Fibroblast of lung (primary cell): ENCODE measurements around the gene MAP3K2. TPM values are rescaled to one million over a fixed set of nuclear protein-coding genes. Genes with fewer than 3 reads are reported as not detected.
A peak's percentile ranks its signal among the peaks of the same experiment; 100 is the strongest.
"Not testable (repeated sequence)": the region's sequence is repeated elsewhere in the genome, so short reads cannot be mapped to it uniquely, and the experiment has no call there.

Source experiments
- DNase-seq, 2 donors: peaks; one replicate each; pipeline versions ENCODE4 v3.0.0 to v3.0.0-alpha.2; 2010; ENCODE audit warnings: low read depth in 2 of 2
- H2AFZ ChIP-seq: 2 replicates; pipeline ENCODE4 v1.5.1; 2012; ENCODE audit warnings: low read length, control low read depth, inconsistent platforms
- H3K27ac ChIP-seq: 2 replicates; pipeline ENCODE4 v1.5.1; 2011; ENCODE audit warnings: low read length, control low read depth; ENCODE audit not compliant: insufficient read depth
- H3K27me3 ChIP-seq: 2 replicates; pipeline ENCODE4 v1.5.1; 2011; ENCODE audit warnings: mild to moderate bottlenecking, low read length; ENCODE audit not compliant: control insufficient read depth, insufficient read depth
- H3K36me3 ChIP-seq: 2 replicates; pipeline ENCODE4 v1.5.1; 2011; ENCODE audit warnings: low read length; ENCODE audit not compliant: control insufficient read depth, insufficient read depth
- H3K4me1 ChIP-seq: 2 replicates; pipeline ENCODE4 v1.5.1; 2011; ENCODE audit warnings: low read length; ENCODE audit not compliant: control insufficient read depth, insufficient read depth; ENCODE audit errors: extremely low read depth
- H3K4me2 ChIP-seq: 2 replicates; pipeline ENCODE4 v1.5.1; 2011; ENCODE audit warnings: low read length, control low read depth; ENCODE audit not compliant: insufficient read depth; ENCODE audit errors: extremely low read depth
- H3K4me3 ChIP-seq, 4 experiments: fragments of 200-600 bp in 1 of 4; sonication (generic) in 1 of 4; replicated peaks in 1 of 4; 2 replicates each; pipeline ENCODE4 v1.5.1; 2011 to 2016; ENCODE audit warnings: low read length in 4 of 4, low read depth in 3 of 4, mild to moderate bottlenecking in 3 of 4, control low read depth in 2 of 4, inconsistent platforms in 1 of 4, mixed read lengths in 1 of 4; ENCODE audit not compliant: insufficient read depth in 1 of 4; ENCODE audit errors: control extremely low read depth in 1 of 4
- H3K79me2 ChIP-seq: 2 replicates; pipeline ENCODE4 v1.5.1; 2012; ENCODE audit warnings: mild to moderate bottlenecking, low read length, inconsistent platforms; ENCODE audit not compliant: control insufficient read depth, insufficient read depth
- H3K9ac ChIP-seq: 2 replicates; pipeline ENCODE4 v1.5.1; 2011; ENCODE audit warnings: mild to moderate bottlenecking, low read length, control low read depth; ENCODE audit not compliant: insufficient read depth
- H3K9me3 ChIP-seq: 2 replicates; pipeline ENCODE4 v1.5.1; 2012; ENCODE audit warnings: low read depth, low read length; ENCODE audit not compliant: control insufficient read depth, insufficient read depth
- H4K20me1 ChIP-seq: 2 replicates; pipeline ENCODE4 v1.5.1; 2011; ENCODE audit warnings: low read length; ENCODE audit not compliant: control insufficient read depth, insufficient read depth; ENCODE audit errors: extremely low read depth
- EZH2 ChIP-seq: IDR thresholded peaks from 2 replicates; pipeline ENCODE4 v1.5.1; 2012; ENCODE audit warnings: low read length, control low read depth, mild to moderate bottlenecking; ENCODE audit errors: missing control alignments
- polyA plus RNA-seq, 2 donors: library from polyadenylated mRNA; depleted of rRNA in 1 of 2; stranded (reverse) in 1 of 2; unstranded in 1 of 2; fragments of >200 nt; gene quantifications; 2 replicates each; pipeline ENCODE4 v1.2.1, GENCODE V29; 2011 to 2012; ENCODE audit warnings: missing spikeins in 1 of 2
- total RNA-seq: library from RNA; depleted of rRNA; stranded (reverse); fragments of >200 nt; gene quantifications from 2 replicates; pipeline ENCODE4 v1.2.1, GENCODE V29; 2014
- TF ChIP-seq, protein P1 (sequence below), 2 donors: IDR thresholded peaks in 1 of 2; conservative IDR thresholded peaks in 1 of 2; 1 replicate in 1 of 2; 2 replicates in 1 of 2; pipeline ENCODE4 v1.5.1; 2011 to 2012; ENCODE audit warnings: low read length in 2 of 2, control low read depth in 1 of 2, inconsistent platforms in 1 of 2, low read depth in 1 of 2, mild to moderate bottlenecking in 1 of 2

MAP3K2 gene
- total and polyA plus RNA-seq, 2 donors (not counting 1 experiment from before 2014, with no cell fraction given): 15.6 to 30.1 TPM

DNA sequence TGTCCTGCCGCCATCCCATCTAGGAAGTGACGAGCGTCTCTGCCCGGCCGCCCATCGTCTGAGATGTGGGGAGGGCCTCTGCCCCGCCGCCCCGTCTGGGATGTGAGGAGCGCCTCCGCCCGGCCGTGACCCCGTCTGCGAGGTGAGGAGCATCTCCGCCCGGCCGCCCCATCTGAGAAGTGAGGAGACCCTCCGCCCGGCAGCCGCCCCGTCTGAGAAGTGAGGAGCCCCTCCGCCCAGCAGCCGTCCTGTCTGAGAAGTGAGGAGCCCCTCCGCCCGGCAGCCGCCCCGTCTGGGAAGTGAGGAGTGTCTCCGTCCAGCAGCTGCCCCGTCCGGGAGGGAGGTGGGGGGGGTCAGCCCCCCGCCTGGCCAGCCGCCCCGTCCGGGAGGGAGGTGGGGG is 34.6 kb downstream of the MAP3K2 start:
- not testable (repeated sequence) for H3K9me3 ChIP-seq, H3K79me2 ChIP-seq, H2AFZ ChIP-seq, H3K27ac ChIP-seq, H3K4me2 ChIP-seq, H3K36me3 ChIP-seq, H3K9ac ChIP-seq, H3K4me1 ChIP-seq, H4K20me1 ChIP-seq, H3K4me3 ChIP-seq, H3K27me3 ChIP-seq, DNase-seq

DNA sequence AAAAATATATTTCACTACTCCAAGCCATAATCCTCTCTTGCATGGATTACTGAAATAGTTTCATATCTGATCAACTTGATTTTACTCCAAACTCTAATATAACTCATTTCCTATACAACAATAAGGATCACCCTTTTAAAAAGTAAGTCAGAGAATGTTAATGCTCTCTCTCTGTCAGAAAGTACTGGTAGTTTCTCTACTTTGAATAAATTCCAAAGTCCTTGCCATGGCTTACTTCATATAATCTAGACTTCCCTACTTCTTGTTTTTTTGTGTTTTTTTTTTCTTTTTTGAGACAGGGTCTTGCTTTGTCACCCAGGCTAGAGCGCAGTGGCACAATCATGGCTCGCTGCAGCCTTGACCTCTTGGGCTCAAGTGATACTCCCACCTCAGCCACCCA is 36.2 kb downstream of the MAP3K2 start:
- H3K4me1 ChIP-seq: no peaks in the 10 kb centered on the region
- TF ChIP-seq, protein P1, sequence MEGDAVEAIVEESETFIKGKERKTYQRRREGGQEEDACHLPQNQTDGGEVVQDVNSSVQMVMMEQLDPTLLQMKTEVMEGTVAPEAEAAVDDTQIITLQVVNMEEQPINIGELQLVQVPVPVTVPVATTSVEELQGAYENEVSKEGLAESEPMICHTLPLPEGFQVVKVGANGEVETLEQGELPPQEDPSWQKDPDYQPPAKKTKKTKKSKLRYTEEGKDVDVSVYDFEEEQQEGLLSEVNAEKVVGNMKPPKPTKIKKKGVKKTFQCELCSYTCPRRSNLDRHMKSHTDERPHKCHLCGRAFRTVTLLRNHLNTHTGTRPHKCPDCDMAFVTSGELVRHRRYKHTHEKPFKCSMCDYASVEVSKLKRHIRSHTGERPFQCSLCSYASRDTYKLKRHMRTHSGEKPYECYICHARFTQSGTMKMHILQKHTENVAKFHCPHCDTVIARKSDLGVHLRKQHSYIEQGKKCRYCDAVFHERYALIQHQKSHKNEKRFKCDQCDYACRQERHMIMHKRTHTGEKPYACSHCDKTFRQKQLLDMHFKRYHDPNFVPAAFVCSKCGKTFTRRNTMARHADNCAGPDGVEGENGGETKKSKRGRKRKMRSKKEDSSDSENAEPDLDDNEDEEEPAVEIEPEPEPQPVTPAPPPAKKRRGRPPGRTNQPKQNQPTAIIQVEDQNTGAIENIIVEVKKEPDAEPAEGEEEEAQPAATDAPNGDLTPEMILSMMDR (conservative IDR thresholded peaks at IDR 0.05 in 1 of 2, IDR thresholded peaks at IDR 0.05 in 1 of 2; ENCODE audit: low read depth in 1 of 2, low read length in 2 of 2): no peak
- no peak for TF ChIP-seq EZH2
- H4K20me1 ChIP-seq: no peaks in the 10 kb centered on the region
- H3K4me2 ChIP-seq: no peak overlapping the region
- no peak overlapping the region for H3K4me3 ChIP-seq
- no peak overlapping the region for H3K27ac ChIP-seq
- H3K27me3 ChIP-seq: no peaks in the 10 kb centered on the region
- no peak overlapping the region for H3K9ac ChIP-seq
- H3K79me2 ChIP-seq: peaks cover 9% of the 10 kb centered on the region
- no peak overlapping the region for H2AFZ ChIP-seq
- no peaks in the 10 kb centered on the region for H3K36me3 ChIP-seq
- no peaks in the 10 kb centered on the region for H3K9me3 ChIP-seq
- no peak for DNase-seq

DNA sequence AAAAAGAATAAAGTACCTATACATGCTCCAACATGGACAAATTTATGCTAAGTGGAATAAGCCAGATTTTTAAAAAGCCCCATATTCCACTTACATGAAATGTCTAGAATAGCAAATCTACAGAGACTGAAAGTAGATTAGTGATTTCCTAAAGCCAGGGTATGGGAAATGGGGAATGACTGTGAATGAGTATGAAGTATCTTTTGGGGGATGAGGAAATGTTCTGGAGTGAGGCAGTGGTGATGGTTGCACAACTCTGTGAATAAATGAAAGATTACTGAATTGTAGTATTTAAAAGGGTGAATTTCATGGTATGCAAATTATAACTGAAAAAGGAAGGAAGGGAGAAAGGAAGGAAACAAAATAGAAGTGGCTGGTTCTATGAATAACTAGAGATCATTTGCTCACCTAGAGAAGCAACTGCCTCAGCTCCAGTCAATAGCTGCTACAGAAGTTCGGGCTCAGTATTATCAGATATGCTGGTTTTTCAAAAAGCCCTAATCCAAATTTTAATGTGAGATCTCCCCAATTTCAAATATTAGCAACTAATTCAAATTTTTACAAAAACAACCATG is 39.3 kb downstream of the MAP3K2 start:
- H3K36me3 ChIP-seq: no peaks in the 10 kb centered on the region
- peaks cover 15% of the 10 kb centered on the region for H3K79me2 ChIP-seq
- peak in 1 of 2 donors; percentile 39 for DNase-seq
- no peaks in the 10 kb centered on the region for H3K27me3 ChIP-seq
- H3K9ac ChIP-seq: no peak overlapping the region
- no peak overlapping the region for H3K4me3 ChIP-seq
- TF ChIP-seq, protein P1 (conservative IDR thresholded peaks at IDR 0.05 in 1 of 2, IDR thresholded peaks at IDR 0.05 in 1 of 2; ENCODE audit: low read depth in 1 of 2, low read length in 2 of 2): no peak
- no peak for TF ChIP-seq EZH2
- H3K27ac ChIP-seq: no peak overlapping the region
- H3K9me3 ChIP-seq: no peaks in the 10 kb centered on the region
- H4K20me1 ChIP-seq: no peaks in the 10 kb centered on the region
- H3K4me2 ChIP-seq: no peak overlapping the region
- no peaks in the 10 kb centered on the region for H3K4me1 ChIP-seq
- no peak overlapping the region for H2AFZ ChIP-seq
